Lower leg skin (tissue), 3 donors: ENCODE measurements around the gene ZNF428.
"Not testable (repeated sequence)": the region's sequence is repeated elsewhere in the genome, so short reads cannot be mapped to it uniquely, and the experiment has no call there.

ENCODE experiments used
- POLR2A ChIP-seq, 2 donors: fragments of 450-650 bp; IDR thresholded peaks; one replicate each; pipeline ENCODE4 v1.6.1; 2016 to 2017; ENCODE audit warnings: antibody characterized with exemption in 2 of 2, mild to moderate bottlenecking in 1 of 2, moderate library complexity in 1 of 2
- TF ChIP-seq, protein P1 (sequence below), 3 donors: fragments of 450-650 bp; IDR thresholded peaks; one replicate each; pipeline ENCODE4 v1.5.1; 2016; ENCODE audit warnings: antibody characterized with exemption in 3 of 3, mild to moderate bottlenecking in 3 of 3, moderate library complexity in 2 of 3

DNA sequence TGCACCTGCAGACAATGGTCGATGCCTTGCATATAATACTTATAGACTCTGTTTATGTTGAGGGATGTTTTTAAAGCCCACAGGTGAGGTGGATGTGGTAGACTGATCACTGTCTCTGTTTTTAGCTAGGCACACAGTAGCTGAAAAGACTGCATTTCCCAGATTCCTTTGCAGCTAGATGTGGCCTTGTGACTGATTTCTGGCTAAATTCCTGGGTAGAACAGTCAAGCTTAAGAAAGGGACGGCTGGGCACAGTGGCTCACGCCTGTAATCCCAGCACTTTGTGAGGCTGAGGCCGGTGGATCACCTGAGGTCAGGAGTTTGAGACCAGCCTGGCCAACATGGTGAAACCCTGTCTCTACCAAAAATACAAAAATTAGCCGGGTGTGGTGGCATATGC is 19.1 kb downstream of the ZNF428 start:
- TF ChIP-seq, protein P1, sequence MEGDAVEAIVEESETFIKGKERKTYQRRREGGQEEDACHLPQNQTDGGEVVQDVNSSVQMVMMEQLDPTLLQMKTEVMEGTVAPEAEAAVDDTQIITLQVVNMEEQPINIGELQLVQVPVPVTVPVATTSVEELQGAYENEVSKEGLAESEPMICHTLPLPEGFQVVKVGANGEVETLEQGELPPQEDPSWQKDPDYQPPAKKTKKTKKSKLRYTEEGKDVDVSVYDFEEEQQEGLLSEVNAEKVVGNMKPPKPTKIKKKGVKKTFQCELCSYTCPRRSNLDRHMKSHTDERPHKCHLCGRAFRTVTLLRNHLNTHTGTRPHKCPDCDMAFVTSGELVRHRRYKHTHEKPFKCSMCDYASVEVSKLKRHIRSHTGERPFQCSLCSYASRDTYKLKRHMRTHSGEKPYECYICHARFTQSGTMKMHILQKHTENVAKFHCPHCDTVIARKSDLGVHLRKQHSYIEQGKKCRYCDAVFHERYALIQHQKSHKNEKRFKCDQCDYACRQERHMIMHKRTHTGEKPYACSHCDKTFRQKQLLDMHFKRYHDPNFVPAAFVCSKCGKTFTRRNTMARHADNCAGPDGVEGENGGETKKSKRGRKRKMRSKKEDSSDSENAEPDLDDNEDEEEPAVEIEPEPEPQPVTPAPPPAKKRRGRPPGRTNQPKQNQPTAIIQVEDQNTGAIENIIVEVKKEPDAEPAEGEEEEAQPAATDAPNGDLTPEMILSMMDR (IDR thresholded peaks at IDR 0.05), result not testable (repeated sequence)
- not testable (repeated sequence) for TF ChIP-seq POLR2A (IDR thresholded peaks at IDR 0.05)
